Omental fat pad (tissue), 4 donors: Measurements from ENCODE around the gene ZCWPW1. TPM values are rescaled to one million over a fixed set of nuclear protein-coding genes. Genes with fewer than 3 reads are reported as not detected.

Source experiments
- ATAC-seq: fragments of 150-250 bp; one replicate; pipeline ENCODE4 v1.9.1; 2016; ENCODE audit warnings: mild to moderate bottlenecking, moderate library complexity; ENCODE audit not compliant: low FRiP score
- DNase-seq: peaks from one replicate; pipeline ENCODE4 v3.0.0-alpha.2; 2019; ENCODE audit warnings: low spot score
- total RNA-seq, 4 donors: library from RNA; depleted of rRNA; stranded (reverse); fragments of >200 nt; gene quantifications; one replicate each; pipeline ENCODE4 v1.1.0, GENCODE V29; 2016
- TF ChIP-seq, protein P1 (sequence below), 3 donors: fragments of 450-650 bp; IDR thresholded peaks; one replicate each; pipeline ENCODE4 v1.5.1; 2016 to 2017; ENCODE audit warnings: antibody characterized with exemption in 3 of 3, mild to moderate bottlenecking in 3 of 3, moderate library complexity in 2 of 3

ZCWPW1 gene, protein sequence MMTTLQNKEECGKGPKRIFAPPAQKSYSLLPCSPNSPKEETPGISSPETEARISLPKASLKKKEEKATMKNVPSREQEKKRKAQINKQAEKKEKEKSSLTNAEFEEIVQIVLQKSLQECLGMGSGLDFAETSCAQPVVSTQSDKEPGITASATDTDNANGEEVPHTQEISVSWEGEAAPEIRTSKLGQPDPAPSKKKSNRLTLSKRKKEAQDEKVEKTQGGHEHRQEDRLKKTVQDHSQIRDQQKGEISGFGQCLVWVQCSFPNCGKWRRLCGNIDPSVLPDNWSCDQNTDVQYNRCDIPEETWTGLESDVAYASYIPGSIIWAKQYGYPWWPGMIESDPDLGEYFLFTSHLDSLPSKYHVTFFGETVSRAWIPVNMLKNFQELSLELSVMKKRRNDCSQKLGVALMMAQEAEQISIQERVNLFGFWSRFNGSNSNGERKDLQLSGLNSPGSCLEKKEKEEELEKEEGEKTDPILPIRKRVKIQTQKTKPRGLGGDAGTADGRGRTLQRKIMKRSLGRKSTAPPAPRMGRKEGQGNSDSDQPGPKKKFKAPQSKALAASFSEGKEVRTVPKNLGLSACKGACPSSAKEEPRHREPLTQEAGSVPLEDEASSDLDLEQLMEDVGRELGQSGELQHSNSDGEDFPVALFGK
- total RNA-seq = 1 to 10 TPM; 2.8 to 5.8 (median 3.6) TPM

GRCh38 chr7:100428199-100428966 lies at the start of gene ZCWPW1:
Gene ZCWPW1 (minus strand): TSS chr7:100428703. CDS start chr7:100420649, 8,054 bp downstream.
- TF ChIP-seq, protein P1, sequence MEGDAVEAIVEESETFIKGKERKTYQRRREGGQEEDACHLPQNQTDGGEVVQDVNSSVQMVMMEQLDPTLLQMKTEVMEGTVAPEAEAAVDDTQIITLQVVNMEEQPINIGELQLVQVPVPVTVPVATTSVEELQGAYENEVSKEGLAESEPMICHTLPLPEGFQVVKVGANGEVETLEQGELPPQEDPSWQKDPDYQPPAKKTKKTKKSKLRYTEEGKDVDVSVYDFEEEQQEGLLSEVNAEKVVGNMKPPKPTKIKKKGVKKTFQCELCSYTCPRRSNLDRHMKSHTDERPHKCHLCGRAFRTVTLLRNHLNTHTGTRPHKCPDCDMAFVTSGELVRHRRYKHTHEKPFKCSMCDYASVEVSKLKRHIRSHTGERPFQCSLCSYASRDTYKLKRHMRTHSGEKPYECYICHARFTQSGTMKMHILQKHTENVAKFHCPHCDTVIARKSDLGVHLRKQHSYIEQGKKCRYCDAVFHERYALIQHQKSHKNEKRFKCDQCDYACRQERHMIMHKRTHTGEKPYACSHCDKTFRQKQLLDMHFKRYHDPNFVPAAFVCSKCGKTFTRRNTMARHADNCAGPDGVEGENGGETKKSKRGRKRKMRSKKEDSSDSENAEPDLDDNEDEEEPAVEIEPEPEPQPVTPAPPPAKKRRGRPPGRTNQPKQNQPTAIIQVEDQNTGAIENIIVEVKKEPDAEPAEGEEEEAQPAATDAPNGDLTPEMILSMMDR (IDR thresholded peaks at IDR 0.05) = no peak
- DNase-seq = peak; percentile 87
- peak; percentile 63 for ATAC-seq

DNA sequence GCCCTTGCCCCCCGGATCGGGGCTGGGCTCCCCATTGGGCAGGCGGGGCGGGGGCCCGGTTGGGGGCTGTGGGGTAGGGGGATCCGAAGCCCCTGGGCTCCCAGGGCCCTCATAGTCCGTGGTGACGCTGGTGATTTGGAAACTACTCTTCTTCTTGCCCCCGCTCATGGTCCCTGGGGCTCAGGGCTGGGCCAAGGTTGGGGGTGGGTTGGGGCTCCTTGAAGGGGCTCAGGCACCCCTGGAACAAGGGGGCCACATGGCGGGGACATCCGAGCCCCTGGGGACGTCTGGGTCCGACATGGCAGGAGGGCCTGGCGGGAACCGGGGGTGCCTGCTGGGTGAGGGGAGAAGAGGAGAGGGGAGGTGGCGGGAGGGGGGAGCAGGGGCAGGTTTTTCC lies 49.4 kb upstream of the ZCWPW1 start:
- TF ChIP-seq, protein P1 (IDR thresholded peaks at IDR 0.05) = no peak
- DNase-seq (no peak), ATAC-seq (no peak)

- no peak for ATAC-seq
Observed at GRCh38 chr7:100476903-100477870, 48.7 kb upstream of the ZCWPW1 start.

GRCh38 chr7:100476101-100476780 lies 47.7 kb upstream of the ZCWPW1 start:
- DNase-seq (no peak), ATAC-seq (no peak)
- TF ChIP-seq, protein P1 (IDR thresholded peaks at IDR 0.05) = no peak

More at GRCh38 chr7:100476903-100477870, 48.7 kb upstream of the ZCWPW1 start:
- no peak for DNase-seq
- TF ChIP-seq, protein P1 (IDR thresholded peaks at IDR 0.05) = no peak

DNA sequence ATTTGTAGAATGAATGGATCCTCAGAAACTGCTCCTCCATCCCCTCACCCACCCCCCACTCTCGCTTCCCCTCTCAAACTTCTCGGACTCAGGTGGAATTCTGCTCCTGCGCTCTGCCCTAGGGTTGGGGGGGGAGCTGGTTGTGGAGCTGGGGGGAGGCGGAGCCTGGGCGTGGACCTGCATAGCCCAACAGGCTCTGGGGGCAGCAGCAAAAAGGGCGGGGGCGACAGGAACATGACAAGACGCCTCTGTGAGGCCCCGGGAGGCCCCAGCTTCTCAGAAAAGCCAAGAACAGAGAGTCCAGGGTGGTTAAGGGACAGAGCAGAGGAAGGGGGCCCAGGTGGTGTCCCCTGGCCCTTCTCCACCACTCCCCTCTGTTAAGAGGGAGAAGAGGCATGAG lies 47.0 kb upstream of the ZCWPW1 start:
- ATAC-seq (no peak), DNase-seq (no peak)
- TF ChIP-seq, protein P1 (IDR thresholded peaks at IDR 0.05) = no peak
